HG02870 (cell line): ENCODE results near the gene CELA1.
"Not testable (repeated sequence)": the region's sequence is repeated elsewhere in the genome, so short reads cannot be mapped to it uniquely, and the experiment has no call there.

ENCODE experiments used
- ATAC-seq: cut with Tn5 transposase; IDR thresholded peaks from one replicate; pipeline ENCODE4 v1.9.1; 2021; ENCODE audit warnings: mild to moderate bottlenecking, moderate library complexity; ENCODE audit not compliant: unreplicated experiment

CELA1 gene

GRCh38 chr12:51349026-51349425 is 2.5 kb upstream of the CELA1 start:
- no peak for ATAC-seq

- no peak for ATAC-seq
Measured at GRCh38 chr12:51348116-51348515, 1.6 kb upstream of the CELA1 start.

- ATAC-seq: no peak
Measured at GRCh38 chr12:51345681-51346080, 798 bp downstream of the CELA1 start.

GRCh38 chr12:51343201-51343600 is 3.3 kb downstream of the CELA1 start:
- ATAC-seq: no peak

GRCh38 chr12:51342416-51342815 is 4.1 kb downstream of the CELA1 start:
- no peak for ATAC-seq

- no peak for ATAC-seq
Measured at GRCh38 chr12:51341251-51342007, 5.0 kb downstream of the CELA1 start.

GRCh38 chr12:51339750-51340149 is 6.7 kb downstream of the CELA1 start:
- ATAC-seq: no peak

- not testable (repeated sequence) for ATAC-seq
Measured at GRCh38 chr12:51337336-51337735, 9.1 kb downstream of the CELA1 start.

GRCh38 chr12:51335931-51336330 is 10.5 kb downstream of the CELA1 start:
- no peak for ATAC-seq

- ATAC-seq: no peak
Measured at GRCh38 chr12:51334764-51335163, 11.7 kb downstream of the CELA1 start.

- ATAC-seq: no peak
Measured at GRCh38 chr12:51333536-51333935, 12.9 kb downstream of the CELA1 start.

GRCh38 chr12:51330186-51330585 is 16.3 kb downstream of the CELA1 start:
- ATAC-seq: no peak

GRCh38 chr12:51329742-51330141 is 16.7 kb downstream of the CELA1 start:
- no peak for ATAC-seq

GRCh38 chr12:51328587-51328986 is 17.9 kb downstream of the CELA1 start:
- ATAC-seq: no peak

- ATAC-seq: peak; percentile 48
Measured at GRCh38 chr12:51326698-51327439, 19.6 kb downstream of the CELA1 start.

- no peak for ATAC-seq
Measured at GRCh38 chr12:51324953-51325352, 21.5 kb downstream of the CELA1 start.

- no peak for ATAC-seq
Measured at GRCh38 chr12:51323966-51324895, 22.2 kb downstream of the CELA1 start, which contains the start of gene BIN2. Gene BIN2 (minus strand): TSS chr12:51324174. CDS start chr12:51324102, 72 bp downstream.

- ATAC-seq: no peak
Measured at GRCh38 chr12:51323317-51323960, 23.0 kb downstream of the CELA1 start.

- no peak for ATAC-seq
Measured at GRCh38 chr12:51322452-51322851, 24.0 kb downstream of the CELA1 start.

GRCh38 chr12:51321882-51322281 is 24.6 kb downstream of the CELA1 start:
- ATAC-seq: no peak
